Body of pancreas (tissue), 4 donors: Measurements from ENCODE around the gene GLIPR1. TPM values are rescaled to one million over a fixed set of nuclear protein-coding genes. Genes with fewer than 3 reads are reported as not detected.
A peak's percentile ranks its signal among the peaks of the same experiment; 100 is the strongest.
"Not testable (repeated sequence)": the region's sequence is repeated elsewhere in the genome, so short reads cannot be mapped to it uniquely, and the experiment has no call there.

Source experiments
- ATAC-seq: fragments of 150-250 bp; one replicate; pipeline ENCODE4 v1.9.1; 2016
- DNase-seq, 4 donors: peaks; one replicate each; pipeline ENCODE4 v3.0.0-alpha.2; 2019
- H3K27ac ChIP-seq, 4 donors: fragments of 200-600 bp; sonication (generic); 1 replicate in 3 of 4; 2 replicates in 1 of 4; pipeline versions ENCODE4 v1.5.1 to v1.6.1; 2016 to 2019; ENCODE audit warnings: mild to moderate bottlenecking in 1 of 4, mixed read lengths in 1 of 4, moderate library complexity in 1 of 4
- H3K27me3 ChIP-seq, 2 donors: fragments of 200-600 bp; sonication (generic); one replicate each; pipeline ENCODE4 v1.6.0; 2016; ENCODE audit warnings: mild to moderate bottlenecking in 1 of 2
- H3K36me3 ChIP-seq, 2 donors: fragments of 200-600 bp; sonication (generic); replicated peaks in 1 of 2; 2 replicates each; pipeline ENCODE4 v1.5.1; 2016; ENCODE audit warnings: low read depth in 2 of 2; ENCODE audit not compliant: insufficient read depth in 1 of 2
- H3K4me1 ChIP-seq: fragments of 200-600 bp; sonication (generic); one replicate; pipeline ENCODE4 v1.6.0; 2016
- H3K4me3 ChIP-seq, 2 donors: fragments of 200-600 bp; sonication (generic); 1 replicate in 1 of 2; 2 replicates in 1 of 2; pipeline ENCODE4 v1.5.1; 2016 to 2019
- H3K9me3 ChIP-seq, 3 donors: fragments of 200-600 bp; sonication (generic); 1 replicate in 2 of 3; 2 replicates in 1 of 3; pipeline ENCODE4 v1.5.1; 2016
- CTCF ChIP-seq, 7 experiments: fragments of 450-650 bp in 4 of 7; fragments of 200-600 bp in 3 of 7; sonication (generic) in 3 of 7; IDR thresholded peaks; one replicate each; pipeline ENCODE4 v1.5.1; 2016 to 2019; ENCODE audit warnings: antibody characterized with exemption in 7 of 7
- POLR2A ChIP-seq, 3 donors: fragments of 450-650 bp; IDR thresholded peaks; one replicate each; pipeline ENCODE4 v1.6.1; 2016; ENCODE audit warnings: antibody characterized with exemption in 3 of 3, mild to moderate bottlenecking in 2 of 3
- WGBS, 2 donors: methylation state at CpG; one replicate each; pipeline ENCODE4 v1.1.5; 2017; 5-methylcytosine and 5-hydroxymethylcytosine counted together
- intact Hi-C: fragments of 100-400 bp; cut with DNase I; formaldehyde crosslinking; loops from one replicate; pipeline ENCODE4 v1.15.1; 2023
- total RNA-seq, 2 donors: library from RNA; depleted of rRNA; stranded (reverse); fragments of >200 nt; gene quantifications; one replicate each; pipeline ENCODE4 v1.1.0, GENCODE V29; 2016

Gene GLIPR1
- total RNA-seq, 2 donors from 2014 or later, result 5.4 to 6.3 TPM

DNA sequence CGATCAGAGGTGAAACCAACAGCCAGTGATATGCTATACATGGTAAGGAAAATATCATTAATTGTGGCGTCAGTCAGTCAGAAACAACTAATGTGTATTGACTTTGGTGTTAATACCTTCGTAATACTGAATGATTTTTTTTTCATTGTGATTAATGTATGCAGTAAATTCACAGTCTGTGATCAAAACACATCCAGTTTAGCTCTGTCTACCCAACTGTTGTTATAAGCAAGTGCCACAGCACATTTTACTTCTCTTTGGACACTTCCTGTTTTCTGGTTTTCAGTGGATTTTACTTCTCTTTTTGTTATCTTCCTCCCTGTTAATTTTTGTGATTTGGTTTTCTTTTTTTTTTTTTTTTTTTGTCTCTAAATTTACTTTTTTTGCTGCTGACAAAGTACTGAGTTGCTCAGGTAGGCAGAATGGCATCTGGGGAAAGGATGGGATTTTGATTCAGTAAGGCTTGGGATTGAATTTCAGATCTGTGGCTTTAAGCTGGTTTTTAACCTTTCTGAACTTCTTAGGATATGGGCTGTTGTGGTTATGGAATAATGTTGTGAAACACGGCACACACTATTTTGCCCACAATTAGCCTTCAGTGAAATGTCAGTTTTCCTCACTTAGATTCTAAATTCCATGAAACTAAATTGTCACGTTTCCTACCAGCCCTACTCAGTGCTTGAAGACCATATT, 604 bp downstream of the GLIPR1 start:
- H3K4me1 ChIP-seq, result no peaks in the 10 kb centered on the region

GRCh38 chr12:75481774-75482173, 1.2 kb downstream of the GLIPR1 start:
- Histone ChIP-seq H3K9me3 (no peaks in the 10 kb centered on the region), H3K36me3 (no peaks in the 10 kb centered on the region), H3K27ac (peak overlapping the region in 1 of 4 donors; percentile 60), H3K27me3 (no peaks in the 10 kb centered on the region), H3K4me1 (no peaks in the 10 kb centered on the region), H3K4me3 (no peak overlapping the region)
- no peak for TF ChIP-seq CTCF (IDR thresholded peaks at IDR 0.05)
- TF ChIP-seq POLR2A (IDR thresholded peaks at IDR 0.05), result no peak
- ATAC-seq, result no peak
- 61 to 68% methylated on average over 4 of the region's 4 CpGs for WGBS, 2 donors
- no peak for DNase-seq
- intact Hi-C loops, result no loop called here

More for the DNA sequence above, 604 bp downstream of the GLIPR1 start:
- Histone ChIP-seq H3K4me3 (peak overlapping the region in 1 of 2 donors; percentile 16), H3K27ac (peak overlapping the region in 2 of 4 donors; percentile 39 to 60), H3K36me3 (no peaks in the 10 kb centered on the region), H3K9me3 (no peaks in the 10 kb centered on the region), H3K27me3 (no peaks in the 10 kb centered on the region)
- intact Hi-C loops, result no loop called here
- WGBS, 2 donors, result 21 to 30% methylated on average over 5 of the region's 5 CpGs
- DNase-seq (no peak), ATAC-seq (peak; percentile 5)
- TF ChIP-seq POLR2A (IDR thresholded peaks at IDR 0.05) (no peak), CTCF (IDR thresholded peaks at IDR 0.05) (no peak)

GRCh38 chr12:75482646-75483045, 2.1 kb downstream of the GLIPR1 start:
- no peaks in the 10 kb centered on the region for H3K4me1 ChIP-seq
- 30 to 31% methylated on average over 4 of the region's 4 CpGs for WGBS, 2 donors
- H3K27ac ChIP-seq, result no peak overlapping the region
- no peak overlapping the region for H3K4me3 ChIP-seq
- intact Hi-C loops, result no loop called here
- no peaks in the 10 kb centered on the region for H3K36me3 ChIP-seq
- ATAC-seq, result no peak
- DNase-seq, result no peak
- no peaks in the 10 kb centered on the region for H3K9me3 ChIP-seq
- TF ChIP-seq POLR2A (IDR thresholded peaks at IDR 0.05) (no peak), CTCF (IDR thresholded peaks at IDR 0.05) (no peak)
- no peaks in the 10 kb centered on the region for H3K27me3 ChIP-seq

- ATAC-seq, result no peak
- intact Hi-C loops, result no loop called here
- H3K4me3 ChIP-seq, result no peak overlapping the region
- no peak for TF ChIP-seq POLR2A (IDR thresholded peaks at IDR 0.05)
- TF ChIP-seq CTCF (IDR thresholded peaks at IDR 0.05), result no peak
- WGBS, 2 donors, result 50 to 68% methylated on average over 2 of the region's 2 CpGs
- no peaks in the 10 kb centered on the region for H3K36me3 ChIP-seq
- H3K27me3 ChIP-seq, result no peaks in the 10 kb centered on the region
- no peaks in the 10 kb centered on the region for H3K9me3 ChIP-seq
- no peaks in the 10 kb centered on the region for H3K4me1 ChIP-seq
- DNase-seq, result peak in 1 of 4 donors; percentile 17
- no peak overlapping the region for H3K27ac ChIP-seq
These were observed 2.9 kb downstream of the GLIPR1 start for GRCh38 chr12:75483431-75483830.

DNA sequence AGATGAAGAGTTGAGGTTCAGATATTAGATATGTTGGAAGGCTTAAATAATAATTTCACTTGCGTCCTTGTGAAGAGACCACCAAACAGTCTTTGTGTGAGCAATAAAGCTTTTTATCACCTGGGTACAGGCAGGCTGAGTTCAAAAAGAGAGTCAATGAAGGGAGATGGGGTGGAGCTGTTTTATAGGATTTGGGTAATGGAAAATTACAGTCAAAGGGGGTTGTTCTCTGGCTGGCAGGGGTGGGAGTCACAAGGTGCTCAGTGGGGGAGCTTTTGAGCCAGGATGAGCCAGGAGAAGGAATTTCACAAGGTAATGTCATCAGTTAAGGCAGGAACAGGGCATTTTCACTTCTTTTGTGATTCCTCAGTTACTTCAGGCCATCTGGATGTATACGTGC, 3.9 kb downstream of the GLIPR1 start:
- H3K36me3 ChIP-seq, H3K4me1 ChIP-seq, ATAC-seq, intact Hi-C loops, H3K4me3 ChIP-seq, H3K27me3 ChIP-seq, DNase-seq, H3K27ac ChIP-seq, H3K9me3 ChIP-seq: not testable (repeated sequence)
- WGBS, 2 donors, result 81 to 85% methylated on average over 2 of the region's 2 CpGs
